LoVo (cell line): ENCODE measurements around the gene TBC1D10A.

Experiments used
- DNase-seq: peaks from one replicate; pipeline ENCODE4 v3.0.0-alpha.2; 2016; ENCODE audit warnings: low spot score

Gene TBC1D10A

GRCh38 chr22:30299322-30299721 lies 27.4 kb downstream of the TBC1D10A start:
- no peak for DNase-seq

GRCh38 chr22:30297991-30298701 lies 28.6 kb downstream of the TBC1D10A start:
- DNase-seq, result no peak

- DNase-seq, result no peak
Observed at GRCh38 chr22:30297276-30297990, 29.3 kb downstream of the TBC1D10A start.

- no peak for DNase-seq
Observed at GRCh38 chr22:30296833-30297232, 29.9 kb downstream of the TBC1D10A start.

GRCh38 chr22:30296324-30296723 lies 30.4 kb downstream of the TBC1D10A start:
- no peak for DNase-seq

GRCh38 chr22:30295576-30295975 lies 31.2 kb downstream of the TBC1D10A start:
- no peak for DNase-seq

- DNase-seq, result no peak
Observed at GRCh38 chr22:30294830-30295229, 31.9 kb downstream of the TBC1D10A start.

- no peak for DNase-seq
Observed at GRCh38 chr22:30294066-30294465, 32.7 kb downstream of the TBC1D10A start.

GRCh38 chr22:30293026-30293425 lies 33.7 kb downstream of the TBC1D10A start:
- no peak for DNase-seq

- no peak for DNase-seq
Observed at GRCh38 chr22:30292069-30292970, 34.4 kb downstream of the TBC1D10A start.

GRCh38 chr22:30291058-30291892 lies 35.5 kb downstream of the TBC1D10A start:
- DNase-seq, result no peak

GRCh38 chr22:30290342-30291057 lies 36.2 kb downstream of the TBC1D10A start:
- no peak for DNase-seq

GRCh38 chr22:30289980-30290313 lies 36.8 kb downstream of the TBC1D10A start:
- DNase-seq, result no peak

- peak; percentile 95 for DNase-seq
Observed at GRCh38 chr22:30289141-30289979, 37.4 kb downstream of the TBC1D10A start, which contains the start of gene CASTOR1. CASTOR1 (minus strand) TSS chr22:30289505; CDS start chr22:30289497, 8 bp downstream.

- no peak for DNase-seq
Observed at GRCh38 chr22:30288419-30289140, 38.2 kb downstream of the TBC1D10A start.

GRCh38 chr22:30287648-30288418 lies 38.9 kb downstream of the TBC1D10A start:
- DNase-seq, result peak; percentile 79

GRCh38 chr22:30286813-30287647 lies 39.7 kb downstream of the TBC1D10A start:
- DNase-seq, result peak; percentile 52

GRCh38 chr22:30286331-30286730 lies 40.4 kb downstream of the TBC1D10A start:
- no peak for DNase-seq
